Neutrophil (primary cell): ENCODE measurements around the gene SSR2.
"Not testable (repeated sequence)": the region's sequence is repeated elsewhere in the genome, so short reads cannot be mapped to it uniquely, and the experiment has no call there.

ENCODE experiments used
- H3K27ac ChIP-seq: fragments of 200-600 bp; sonication (generic); 2 replicates; pipeline ENCODE4 v1.5.1; 2016; ENCODE audit warnings: mild to moderate bottlenecking, moderate library complexity
- H3K27me3 ChIP-seq: fragments of 200-600 bp; sonication (generic); 2 replicates; pipeline ENCODE4 v1.6.0; 2016; ENCODE audit warnings: mild to moderate bottlenecking
- H3K36me3 ChIP-seq: fragments of 200-600 bp; sonication (generic); 2 replicates; pipeline ENCODE4 v1.5.1; 2017
- H3K4me1 ChIP-seq, 2 experiments: fragments of 200-600 bp in 1 of 2; sonication (generic) in 1 of 2; 1 replicate in 1 of 2; 2 replicates in 1 of 2; pipeline versions ENCODE4 v1.5.1 to v1.6.1; 2013 to 2016; ENCODE audit warnings: low read depth in 1 of 2, low read length in 1 of 2, mild to moderate bottlenecking in 1 of 2, moderate library complexity in 1 of 2; ENCODE audit not compliant: control insufficient read depth in 1 of 2, insufficient read depth in 1 of 2
- H3K4me3 ChIP-seq, 2 experiments: fragments of 200-600 bp in 1 of 2; sonication (generic) in 1 of 2; 1 replicate in 1 of 2; 2 replicates in 1 of 2; pipeline ENCODE4 v1.5.1; 2013 to 2016; ENCODE audit warnings: low read depth in 1 of 2, low read length in 1 of 2, mild to moderate bottlenecking in 1 of 2, moderate library complexity in 1 of 2
- H3K9me3 ChIP-seq: fragments of 200-600 bp; sonication (generic); 2 replicates; pipeline ENCODE4 v1.5.1; 2016
- CTCF ChIP-seq: fragments of 200-600 bp; sonication (generic); IDR thresholded peaks from 2 replicates; pipeline ENCODE4 v1.5.1; 2016; ENCODE audit warnings: antibody characterized with exemption

Gene SSR2

GRCh38 chr1:155990005-155990739 is 30.6 kb downstream of the SSR2 start:
- H3K4me1 ChIP-seq: peaks cover 28 to 32% of the 10 kb centered on the region in 2 experiments
- no peak for TF ChIP-seq CTCF
- H3K27me3 ChIP-seq: no peaks in the 10 kb centered on the region
- peak overlapping the region; percentile 31 to 53 for H3K4me3 ChIP-seq
- H3K36me3 ChIP-seq: no peaks in the 10 kb centered on the region
- H3K27ac ChIP-seq: peak overlapping the region; percentile 87
- H3K9me3 ChIP-seq: no peaks in the 10 kb centered on the region

GRCh38 chr1:155989242-155990004 is 31.3 kb downstream of the SSR2 start:
- peak overlapping the region; percentile 87 for H3K27ac ChIP-seq
- peaks cover 28 to 32% of the 10 kb centered on the region in 2 experiments for H3K4me1 ChIP-seq
- TF ChIP-seq CTCF: peak; percentile 99
- H3K9me3 ChIP-seq: no peaks in the 10 kb centered on the region
- H3K27me3 ChIP-seq: no peaks in the 10 kb centered on the region
- H3K36me3 ChIP-seq: no peaks in the 10 kb centered on the region
- H3K4me3 ChIP-seq: peak overlapping the region; percentile 31 to 53

GRCh38 chr1:155984903-155985645 is 35.7 kb downstream of the SSR2 start:
- not testable (repeated sequence) for H3K27me3 ChIP-seq, H3K36me3 ChIP-seq, H3K9me3 ChIP-seq, H3K4me3 ChIP-seq, H3K27ac ChIP-seq
- H3K4me1 ChIP-seq: peaks cover 47 to 52% of the 10 kb centered on the region in 2 experiments

GRCh38 chr1:155984341-155984740 is 36.4 kb downstream of the SSR2 start:
- Histone ChIP-seq H3K4me1 (peaks cover 47 to 52% of the 10 kb centered on the region in 2 experiments), H3K4me3 (no peak overlapping the region), H3K27me3 (no peaks in the 10 kb centered on the region), H3K27ac (no peak overlapping the region), H3K36me3 (no peaks in the 10 kb centered on the region), H3K9me3 (no peaks in the 10 kb centered on the region)
- TF ChIP-seq CTCF: no peak

GRCh38 chr1:155983191-155984024 is 37.3 kb downstream of the SSR2 start:
- no peak overlapping the region for H3K4me3 ChIP-seq
- H3K27ac ChIP-seq: peak overlapping the region; percentile 97
- no peaks in the 10 kb centered on the region for H3K36me3 ChIP-seq
- no peaks in the 10 kb centered on the region for H3K9me3 ChIP-seq
- TF ChIP-seq CTCF: no peak
- peaks cover 49 to 52% of the 10 kb centered on the region in 2 experiments for H3K4me1 ChIP-seq
- H3K27me3 ChIP-seq: no peaks in the 10 kb centered on the region
